Measurements from ENCODE around the gene SCNN1G.

- TF ChIP-seq CTCF (IDR thresholded peaks at IDR 0.05) (no peak), POLR2A (IDR thresholded peaks at IDR 0.05) (no peak)
These were observed 26.4 kb upstream of the SCNN1G start for GRCh38 chr16:23156110-23156509.
